ENCODE data around the gene PXMP4. TPM values are rescaled to one million over a fixed set of nuclear protein-coding genes. Genes with fewer than 3 reads are reported as not detected.

PXMP4 gene
- total RNA-seq, 1 donor from 2014 or later = 9.4 TPM

DNA sequence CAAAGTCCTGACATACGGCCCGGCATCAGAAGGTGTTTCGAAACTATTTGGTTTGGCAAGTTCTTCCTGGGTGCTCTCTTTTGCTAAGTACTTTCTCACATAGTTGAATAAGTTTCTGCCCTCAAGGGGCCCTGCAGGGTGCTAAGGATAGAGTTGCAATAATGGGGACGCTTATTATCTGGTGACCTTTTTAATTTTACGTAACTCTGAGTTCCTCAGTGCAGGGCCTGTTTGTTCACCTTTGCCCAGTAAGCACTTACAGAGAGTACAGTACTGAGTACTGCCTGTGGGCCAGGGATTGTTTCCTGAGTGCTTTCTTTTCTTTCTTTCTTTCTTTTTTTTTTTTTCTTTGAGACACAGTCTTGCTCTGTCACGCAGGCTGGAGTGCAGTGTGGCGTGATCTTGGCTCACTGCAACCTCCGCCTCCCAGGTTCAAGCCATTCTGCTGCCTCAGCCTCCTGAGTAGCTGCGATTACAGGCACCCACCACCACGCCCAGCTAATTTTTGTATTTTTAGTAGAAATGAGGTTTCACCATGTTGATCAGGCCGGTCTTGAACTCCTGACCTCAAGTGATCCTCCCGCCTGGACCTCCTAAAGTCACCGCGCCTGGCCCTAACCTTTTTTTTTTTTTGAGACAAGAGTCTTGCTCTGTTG is 4.5 kb upstream of the PXMP4 start:
- Mint-ChIP-seq H3K36me3 (ENCODE audit: unreplicated experiment) (peaks cover 4% of the 10 kb centered on the region), H3K9me3 (ENCODE audit: unreplicated experiment) (peaks cover 8% of the 10 kb centered on the region), H3K4me1 (ENCODE audit: low read depth, unreplicated experiment) (peaks cover 5% of the 10 kb centered on the region), H3K27me3 (ENCODE audit: unreplicated experiment) (peaks cover 8% of the 10 kb centered on the region), H3K4me3 (ENCODE audit: unreplicated experiment) (no peak overlapping the region), H3K27ac (ENCODE audit: unreplicated experiment) (no peak overlapping the region)
- no peak for DNase-seq
- TF ChIP-seq, protein P1, sequence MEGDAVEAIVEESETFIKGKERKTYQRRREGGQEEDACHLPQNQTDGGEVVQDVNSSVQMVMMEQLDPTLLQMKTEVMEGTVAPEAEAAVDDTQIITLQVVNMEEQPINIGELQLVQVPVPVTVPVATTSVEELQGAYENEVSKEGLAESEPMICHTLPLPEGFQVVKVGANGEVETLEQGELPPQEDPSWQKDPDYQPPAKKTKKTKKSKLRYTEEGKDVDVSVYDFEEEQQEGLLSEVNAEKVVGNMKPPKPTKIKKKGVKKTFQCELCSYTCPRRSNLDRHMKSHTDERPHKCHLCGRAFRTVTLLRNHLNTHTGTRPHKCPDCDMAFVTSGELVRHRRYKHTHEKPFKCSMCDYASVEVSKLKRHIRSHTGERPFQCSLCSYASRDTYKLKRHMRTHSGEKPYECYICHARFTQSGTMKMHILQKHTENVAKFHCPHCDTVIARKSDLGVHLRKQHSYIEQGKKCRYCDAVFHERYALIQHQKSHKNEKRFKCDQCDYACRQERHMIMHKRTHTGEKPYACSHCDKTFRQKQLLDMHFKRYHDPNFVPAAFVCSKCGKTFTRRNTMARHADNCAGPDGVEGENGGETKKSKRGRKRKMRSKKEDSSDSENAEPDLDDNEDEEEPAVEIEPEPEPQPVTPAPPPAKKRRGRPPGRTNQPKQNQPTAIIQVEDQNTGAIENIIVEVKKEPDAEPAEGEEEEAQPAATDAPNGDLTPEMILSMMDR (IDR thresholded peaks at IDR 0.05; ENCODE audit: partially characterized antibody, unreplicated experiment) = no peak

DNA sequence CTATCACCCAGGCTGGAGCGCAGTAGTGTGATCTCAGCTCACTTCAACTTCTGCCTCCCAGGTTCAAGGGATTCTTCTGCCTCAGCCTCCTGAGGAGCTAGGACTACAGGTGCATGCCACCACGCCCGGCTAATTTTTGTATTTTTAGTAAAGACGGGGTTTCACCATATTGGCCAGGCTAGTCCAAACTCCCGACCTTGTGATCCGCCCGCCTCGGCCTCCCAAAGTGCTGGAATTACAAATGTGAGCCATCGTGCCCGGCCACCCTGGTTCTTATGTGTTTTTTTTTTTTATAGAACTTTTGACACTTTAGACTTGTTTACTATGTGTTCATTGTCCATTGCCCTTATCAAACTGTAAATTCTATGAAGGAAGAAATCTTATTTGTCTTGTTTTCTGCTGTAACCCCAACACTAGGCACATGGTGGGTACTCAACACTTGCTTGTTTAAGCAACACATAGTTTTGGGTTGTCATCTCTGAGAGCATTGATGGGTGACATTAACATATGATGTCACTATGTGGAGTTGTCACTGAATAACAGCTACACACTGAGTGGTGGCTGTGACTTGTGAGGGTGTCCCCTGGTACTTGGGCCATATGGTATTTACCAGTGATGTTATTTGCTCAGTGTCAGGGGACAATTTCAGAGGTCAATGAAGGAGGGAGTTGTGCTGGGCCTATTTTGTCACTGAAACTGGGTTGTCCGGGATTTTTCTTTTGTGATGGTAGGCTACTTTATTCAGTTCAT is 1.5 kb upstream of the PXMP4 start:
- peaks cover 4% of the 10 kb centered on the region for H3K36me3 Mint-ChIP-seq (ENCODE audit: unreplicated experiment)
- H3K27me3 Mint-ChIP-seq (ENCODE audit: unreplicated experiment) = peaks cover 7% of the 10 kb centered on the region
- H3K27ac Mint-ChIP-seq (ENCODE audit: unreplicated experiment) = peak overlapping the region; percentile 22
- H3K4me3 Mint-ChIP-seq (ENCODE audit: unreplicated experiment) = peak overlapping the region; percentile 34
- peaks cover 10% of the 10 kb centered on the region for H3K9me3 Mint-ChIP-seq (ENCODE audit: unreplicated experiment)
- peaks cover 5% of the 10 kb centered on the region for H3K4me1 Mint-ChIP-seq (ENCODE audit: low read depth, unreplicated experiment)
- DNase-seq = no peak
- TF ChIP-seq, protein P1 (IDR thresholded peaks at IDR 0.05; ENCODE audit: partially characterized antibody, unreplicated experiment) = no peak

GRCh38 chr20:33719277-33719988 is 677 bp downstream of the PXMP4 start:
- Mint-ChIP-seq H3K4me1 (ENCODE audit: low read depth, unreplicated experiment) (peaks cover 5% of the 10 kb centered on the region), H3K36me3 (ENCODE audit: unreplicated experiment) (peaks cover 4% of the 10 kb centered on the region), H3K9me3 (ENCODE audit: unreplicated experiment) (peaks cover 10% of the 10 kb centered on the region), H3K27ac (ENCODE audit: unreplicated experiment) (peak overlapping the region; percentile 93), H3K4me3 (ENCODE audit: unreplicated experiment) (peak overlapping the region; percentile 84), H3K27me3 (ENCODE audit: unreplicated experiment) (peaks cover 9% of the 10 kb centered on the region)
- DNase-seq = no peak
- TF ChIP-seq, protein P1 (IDR thresholded peaks at IDR 0.05; ENCODE audit: partially characterized antibody, unreplicated experiment) = no peak

DNA sequence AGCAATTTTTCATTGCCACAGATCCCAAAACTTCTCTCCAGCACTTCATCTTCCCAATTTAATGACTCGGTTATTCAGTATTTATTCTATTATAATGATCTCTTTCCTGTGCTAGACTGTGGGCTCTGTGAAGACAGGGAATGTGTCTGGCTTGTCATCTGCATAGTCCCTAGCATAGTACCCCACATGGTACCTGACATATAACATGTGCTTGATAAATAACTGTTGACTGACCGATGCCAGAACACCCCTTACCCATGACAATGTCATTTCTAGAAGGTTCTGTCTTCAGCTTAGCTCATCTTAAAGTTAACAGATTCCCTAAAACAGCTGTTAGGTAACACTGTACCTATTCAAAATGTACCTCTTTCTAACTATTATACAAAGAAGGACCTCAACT is 3.6 kb downstream of the PXMP4 start:
- H3K36me3 Mint-ChIP-seq (ENCODE audit: unreplicated experiment) = peaks cover 4% of the 10 kb centered on the region

More for the DNA sequence above, 3.6 kb downstream of the PXMP4 start:
- peaks cover 12% of the 10 kb centered on the region for H3K27me3 Mint-ChIP-seq (ENCODE audit: unreplicated experiment)
- H3K27ac Mint-ChIP-seq (ENCODE audit: unreplicated experiment) = no peak overlapping the region
- H3K4me3 Mint-ChIP-seq (ENCODE audit: unreplicated experiment) = no peak overlapping the region
- H3K4me1 Mint-ChIP-seq (ENCODE audit: low read depth, unreplicated experiment) = peaks cover 12% of the 10 kb centered on the region
- DNase-seq = no peak
- H3K9me3 Mint-ChIP-seq (ENCODE audit: unreplicated experiment) = peaks cover 10% of the 10 kb centered on the region
- TF ChIP-seq, protein P1 (IDR thresholded peaks at IDR 0.05; ENCODE audit: partially characterized antibody, unreplicated experiment) = no peak
